IMR-90 (cell line): Measurements from ENCODE around the gene RNF180.

ENCODE experiments used
- BHLHE40 ChIP-seq: fragments of 150-350 bp; IDR thresholded peaks from 2 replicates; pipeline ENCODE4 v1.6.1; 2016; ENCODE audit warnings: mild to moderate bottlenecking, low read depth, low read length
- CEBPB ChIP-seq: IDR thresholded peaks from 2 replicates; pipeline ENCODE4 v1.6.1; 2012; ENCODE audit warnings: low read depth, low read length, improper control_type of control experiment
- CTCF ChIP-seq: conservative IDR thresholded peaks from 2 replicates; pipeline ENCODE4 v1.5.1; 2012; ENCODE audit warnings: mild to moderate bottlenecking, low read depth, low read length, improper control_type of control experiment
- MAZ ChIP-seq: IDR thresholded peaks from 2 replicates; pipeline ENCODE4 v1.6.1; 2012; ENCODE audit warnings: low read depth, mild to moderate bottlenecking, low read length, improper control_type of control experiment, moderate library complexity, borderline replicate concordance
- POLR2A ChIP-seq: IDR thresholded peaks from 2 replicates; pipeline ENCODE4 v1.6.1; 2012; ENCODE audit warnings: mild to moderate bottlenecking, low read depth, low read length
- RFX5 ChIP-seq: IDR thresholded peaks from 2 replicates; pipeline ENCODE4 v1.8.0; 2012; ENCODE audit warnings: low read depth, mild to moderate bottlenecking, low read length, moderate library complexity
- USF2 ChIP-seq: fragments of 150-350 bp; IDR thresholded peaks from 2 replicates; pipeline ENCODE4 v1.6.1; 2017; ENCODE audit warnings: mild to moderate bottlenecking, antibody characterized with exemption, low read length, low read depth

- peak; percentile 67 for TF ChIP-seq CTCF
- no peak for TF ChIP-seq POLR2A
- no peak for TF ChIP-seq CEBPB
- TF ChIP-seq RFX5, result no peak
- no peak for TF ChIP-seq MAZ
- no peak for TF ChIP-seq BHLHE40
- no peak for TF ChIP-seq USF2
These were observed 17.7 kb upstream of the RNF180 start for GRCh38 chr5:64147849-64148441.
